GM12801 (cell line): ENCODE data around the gene PLGRKT.

Experiments
- CTCF ChIP-seq: IDR thresholded peaks from one replicate; pipeline ENCODE4 v1.5.1; 2011; ENCODE audit warnings: control low read depth; ENCODE audit not compliant: insufficient read length; ENCODE audit errors: extremely low read depth

The PLGRKT gene

GRCh38 chr9:5437254-5438216 is at the start of gene PLGRKT:
PLGRKT (minus strand) TSS chr9:5437925; CDS start chr9:5431977, 5,948 bp downstream.
- TF ChIP-seq CTCF: no peak

- no peak for TF ChIP-seq CTCF
These were observed 49.3 kb upstream of the PLGRKT start for GRCh38 chr9:5486988-5487387.

GRCh38 chr9:5485378-5486085 is 47.8 kb upstream of the PLGRKT start:
- no peak for TF ChIP-seq CTCF

GRCh38 chr9:5483306-5483705 is 45.6 kb upstream of the PLGRKT start:
- TF ChIP-seq CTCF: no peak

- TF ChIP-seq CTCF: no peak
These were observed 44.5 kb upstream of the PLGRKT start for GRCh38 chr9:5482194-5482593.

- no peak for TF ChIP-seq CTCF
These were observed 43.8 kb upstream of the PLGRKT start for GRCh38 chr9:5481322-5482040.

GRCh38 chr9:5480919-5481318 is 43.2 kb upstream of the PLGRKT start:
- TF ChIP-seq CTCF: no peak
